ENCODE data around the gene SLC35F2. TPM values are rescaled to one million over a fixed set of nuclear protein-coding genes. Genes with fewer than 3 reads are reported as not detected.
"Not testable (repeated sequence)": the region's sequence is repeated elsewhere in the genome, so short reads cannot be mapped to it uniquely, and the experiment has no call there.

Gene SLC35F2
- total RNA-seq, 1 donor from 2014 or later = 3.8 TPM

- H3K4me3 Mint-ChIP-seq (ENCODE audit: unreplicated experiment) = peak overlapping the region; percentile 64
- no peaks in the 10 kb centered on the region for H3K36me3 Mint-ChIP-seq (ENCODE audit: unreplicated experiment)
- H3K27ac Mint-ChIP-seq (ENCODE audit: unreplicated experiment) = peak overlapping the region; percentile 95
- DNase-seq (ENCODE audit: extremely low spot score, unreplicated experiment) = no peak
- H3K27me3 Mint-ChIP-seq (ENCODE audit: unreplicated experiment) = no peaks in the 10 kb centered on the region
- no peaks in the 10 kb centered on the region for H3K9me3 Mint-ChIP-seq (ENCODE audit: unreplicated experiment)
- TF ChIP-seq CTCF (IDR thresholded peaks at IDR 0.05) = no peak
- peaks cover 19% of the 10 kb centered on the region for H3K4me1 Mint-ChIP-seq (ENCODE audit: unreplicated experiment)
Observed at GRCh38 chr11:107840129-107840484, 18.5 kb downstream of the SLC35F2 start.

DNA sequence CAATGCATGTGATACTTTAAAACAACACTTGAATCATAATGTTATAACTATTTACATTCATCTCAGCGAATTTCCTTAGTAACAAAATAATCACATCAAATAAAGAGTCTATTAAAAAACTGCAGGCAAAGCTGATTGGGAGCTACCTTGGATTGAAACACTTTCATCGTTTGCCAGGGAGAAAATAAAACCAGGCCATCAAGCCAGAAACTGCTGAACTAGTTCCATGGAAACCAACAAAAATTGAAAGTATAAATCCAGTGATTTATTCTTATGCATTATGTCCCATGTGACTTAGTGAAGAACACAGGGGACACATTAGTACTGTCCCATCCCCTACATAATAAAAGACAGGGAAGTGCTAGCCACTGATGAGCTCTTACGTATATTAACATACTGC is 21.7 kb downstream of the SLC35F2 start:
- Mint-ChIP-seq H3K27me3 (ENCODE audit: unreplicated experiment) (no peaks in the 10 kb centered on the region), H3K27ac (ENCODE audit: unreplicated experiment) (no peak overlapping the region), H3K4me3 (ENCODE audit: unreplicated experiment) (no peak overlapping the region), H3K9me3 (ENCODE audit: unreplicated experiment) (no peaks in the 10 kb centered on the region), H3K36me3 (ENCODE audit: unreplicated experiment) (no peaks in the 10 kb centered on the region), H3K4me1 (ENCODE audit: unreplicated experiment) (peaks cover 19% of the 10 kb centered on the region)
- no peak for TF ChIP-seq CTCF (IDR thresholded peaks at IDR 0.05)
- no peak for DNase-seq (ENCODE audit: extremely low spot score, unreplicated experiment)

GRCh38 chr11:107834995-107835394 is 23.6 kb downstream of the SLC35F2 start:
- Mint-ChIP-seq H3K27ac (ENCODE audit: unreplicated experiment) (no peak overlapping the region), H3K9me3 (ENCODE audit: unreplicated experiment) (no peaks in the 10 kb centered on the region), H3K4me1 (ENCODE audit: unreplicated experiment) (peaks cover 4% of the 10 kb centered on the region), H3K27me3 (ENCODE audit: unreplicated experiment) (no peaks in the 10 kb centered on the region), H3K36me3 (ENCODE audit: unreplicated experiment) (no peaks in the 10 kb centered on the region), H3K4me3 (ENCODE audit: unreplicated experiment) (no peak overlapping the region)
- DNase-seq (ENCODE audit: extremely low spot score, unreplicated experiment) = no peak
- TF ChIP-seq CTCF (IDR thresholded peaks at IDR 0.05) = no peak

- H3K9me3 Mint-ChIP-seq (ENCODE audit: unreplicated experiment); DNase-seq (ENCODE audit: extremely low spot score, unreplicated experiment); H3K4me3 Mint-ChIP-seq (ENCODE audit: unreplicated experiment); H3K4me1 Mint-ChIP-seq (ENCODE audit: unreplicated experiment); H3K36me3 Mint-ChIP-seq (ENCODE audit: unreplicated experiment); H3K27me3 Mint-ChIP-seq (ENCODE audit: unreplicated experiment); H3K27ac Mint-ChIP-seq (ENCODE audit: unreplicated experiment): not testable (repeated sequence)
Observed at GRCh38 chr11:107833926-107834325, 24.7 kb downstream of the SLC35F2 start.

DNA sequence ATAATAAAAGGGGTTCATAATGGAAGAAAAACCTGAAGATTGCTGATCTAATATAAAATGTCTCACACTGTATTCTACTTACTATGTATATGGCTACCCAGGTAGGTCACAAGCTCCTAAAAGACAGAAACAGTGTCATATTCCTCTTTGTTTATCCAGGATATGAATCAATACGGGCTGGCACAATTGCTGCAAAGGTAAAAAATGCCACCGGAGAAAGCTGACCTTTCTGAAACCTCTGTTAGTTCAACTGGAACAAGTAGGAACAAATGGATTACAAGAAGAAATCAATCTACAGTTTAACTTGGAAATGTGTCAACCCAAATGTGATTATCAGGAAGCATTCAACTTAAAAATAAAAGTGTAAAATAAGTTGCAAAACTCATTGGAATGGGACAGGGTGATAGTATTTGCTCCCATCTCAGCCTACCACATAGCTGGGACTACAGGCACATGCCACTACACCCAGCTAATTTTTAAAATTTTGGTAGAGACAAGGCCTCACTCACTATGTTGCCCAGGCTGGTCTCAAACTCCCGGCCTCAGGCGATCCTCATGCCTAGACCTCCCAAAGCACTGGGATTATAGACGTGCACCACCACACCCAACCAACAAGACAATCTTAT is 27.6 kb downstream of the SLC35F2 start:
- TF ChIP-seq CTCF (IDR thresholded peaks at IDR 0.05) = no peak
- Mint-ChIP-seq H3K27me3 (ENCODE audit: unreplicated experiment) (no peaks in the 10 kb centered on the region), H3K4me1 (ENCODE audit: unreplicated experiment) (no peaks in the 10 kb centered on the region), H3K4me3 (ENCODE audit: unreplicated experiment) (no peak overlapping the region), H3K36me3 (ENCODE audit: unreplicated experiment) (no peaks in the 10 kb centered on the region), H3K9me3 (ENCODE audit: unreplicated experiment) (no peaks in the 10 kb centered on the region), H3K27ac (ENCODE audit: unreplicated experiment) (no peak overlapping the region)
- DNase-seq (ENCODE audit: extremely low spot score, unreplicated experiment) = no peak

- no peaks in the 10 kb centered on the region for H3K36me3 Mint-ChIP-seq (ENCODE audit: unreplicated experiment)
- H3K9me3 Mint-ChIP-seq (ENCODE audit: unreplicated experiment) = no peaks in the 10 kb centered on the region
- no peak overlapping the region for H3K27ac Mint-ChIP-seq (ENCODE audit: unreplicated experiment)
- no peak for TF ChIP-seq CTCF (IDR thresholded peaks at IDR 0.05)
- H3K27me3 Mint-ChIP-seq (ENCODE audit: unreplicated experiment) = no peaks in the 10 kb centered on the region
- no peak for DNase-seq (ENCODE audit: extremely low spot score, unreplicated experiment)
- no peak overlapping the region for H3K4me3 Mint-ChIP-seq (ENCODE audit: unreplicated experiment)
- no peaks in the 10 kb centered on the region for H3K4me1 Mint-ChIP-seq (ENCODE audit: unreplicated experiment)
Observed at GRCh38 chr11:107827041-107827440, 31.5 kb downstream of the SLC35F2 start.
